ENCODE measurements around the gene CEP41. TPM values are rescaled to one million over a fixed set of nuclear protein-coding genes. Genes with fewer than 3 reads are reported as not detected.

CEP41 gene
- total RNA-seq, 1 experiment from 2014 or later: 14.0 TPM

- peak; percentile 97 for DNase-seq (ENCODE audit: unreplicated experiment)
- H3K27ac Mint-ChIP-seq (ENCODE audit: low read depth, unreplicated experiment): peak overlapping the region; percentile 83
- H3K4me1 Mint-ChIP-seq (ENCODE audit: insufficient read depth, unreplicated experiment): peaks cover 31% of the 10 kb centered on the region
- CTCF ChIA-PET: interaction anchor here (0.8 to 1.5 kb wide), 2 partner anchors 14 to 70 kb away, joined by 4 read pairs; partner anchors contain the start of gene CPA4
- peaks cover 15% of the 10 kb centered on the region for H3K9me3 Mint-ChIP-seq (ENCODE audit: unreplicated experiment)
- intact Hi-C loops (cut with micrococcal nuclease): loop anchor here (2.0 kb wide), 1 partner anchor 124 kb away; no protein-coding TSS in a partner anchor
- no peaks in the 10 kb centered on the region for H3K27me3 Mint-ChIP-seq (ENCODE audit: insufficient read depth, unreplicated experiment)
- H3K36me3 Mint-ChIP-seq (ENCODE audit: insufficient read depth, unreplicated experiment): peaks cover 6% of the 10 kb centered on the region
- no TSS peak for BruUV-seq (replicated peaks)
- TF ChIP-seq CTCF (IDR thresholded peaks at IDR 0.05; ENCODE audit: unreplicated experiment): no peak
- POLR2A ChIA-PET: interaction anchor here (0.6 to 1.3 kb wide), 6 partner anchors 11 to 432 kb away, joined by 3 to 10 read pairs (median 4); partner anchors contain the start of genes CPA4 and KLHDC10
- H3K4me3 Mint-ChIP-seq (ENCODE audit: unreplicated experiment): peak overlapping the region; percentile 43
These were observed 77.6 kb downstream of the CEP41 start for GRCh38 chr7:130363026-130363847.

GRCh38 chr7:130362251-130362816 is 78.5 kb downstream of the CEP41 start:
- H3K27ac Mint-ChIP-seq (ENCODE audit: low read depth, unreplicated experiment): no peak overlapping the region
- ChIA-PET POLR2A (no interaction called here), CTCF (interaction anchor here (1.5 kb wide), 1 partner anchor 15 kb away, joined by 4 read pairs; no protein-coding TSS in a partner anchor)
- no peak overlapping the region for H3K4me3 Mint-ChIP-seq (ENCODE audit: unreplicated experiment)
- no TSS peak for BruUV-seq (replicated peaks)
- no peak for DNase-seq (ENCODE audit: unreplicated experiment)
- no peak for TF ChIP-seq CTCF (IDR thresholded peaks at IDR 0.05; ENCODE audit: unreplicated experiment)
- H3K4me1 Mint-ChIP-seq (ENCODE audit: insufficient read depth, unreplicated experiment): peaks cover 31% of the 10 kb centered on the region
- H3K9me3 Mint-ChIP-seq (ENCODE audit: unreplicated experiment): peaks cover 15% of the 10 kb centered on the region
- intact Hi-C loops (cut with micrococcal nuclease): loop anchor here (2.0 kb wide), 1 partner anchor 124 kb away; no protein-coding TSS in a partner anchor
- peaks cover 9% of the 10 kb centered on the region for H3K36me3 Mint-ChIP-seq (ENCODE audit: insufficient read depth, unreplicated experiment)
- no peaks in the 10 kb centered on the region for H3K27me3 Mint-ChIP-seq (ENCODE audit: insufficient read depth, unreplicated experiment)

GRCh38 chr7:130361681-130362080 is 79.1 kb downstream of the CEP41 start:
- intact Hi-C loops (cut with micrococcal nuclease): loop anchor here (2.0 kb wide), 1 partner anchor 125 kb away; no protein-coding TSS in a partner anchor
- no peak for DNase-seq (ENCODE audit: unreplicated experiment)

More at GRCh38 chr7:130361681-130362080, 79.1 kb downstream of the CEP41 start:
- ChIA-PET CTCF (no interaction called here), POLR2A (no interaction called here)
- Mint-ChIP-seq H3K36me3 (ENCODE audit: insufficient read depth, unreplicated experiment) (peaks cover 13% of the 10 kb centered on the region), H3K4me1 (ENCODE audit: insufficient read depth, unreplicated experiment) (peaks cover 35% of the 10 kb centered on the region), H3K27me3 (ENCODE audit: insufficient read depth, unreplicated experiment) (no peaks in the 10 kb centered on the region), H3K27ac (ENCODE audit: low read depth, unreplicated experiment) (no peak overlapping the region), H3K4me3 (ENCODE audit: unreplicated experiment) (no peak overlapping the region), H3K9me3 (ENCODE audit: unreplicated experiment) (peaks cover 15% of the 10 kb centered on the region)
- TF ChIP-seq CTCF (IDR thresholded peaks at IDR 0.05; ENCODE audit: unreplicated experiment): no peak
- BruUV-seq (replicated peaks): no TSS peak

All from MCF 10A (cell line).